Liver (tissue), 9 donors: ENCODE data around the gene SETD6. TPM values are rescaled to one million over a fixed set of nuclear protein-coding genes. Genes with fewer than 3 reads are reported as not detected.
"Not testable (repeated sequence)": the region's sequence is repeated elsewhere in the genome, so short reads cannot be mapped to it uniquely, and the experiment has no call there.

Experiments
- DNase-seq: peaks from one replicate; pipeline ENCODE4 v3.0.0-alpha.2; 2017; ENCODE audit warnings: low spot score
- H3K27ac ChIP-seq, 2 donors: one replicate each; pipeline ENCODE4 v1.7.0; 2013; ENCODE audit warnings: inconsistent platforms in 2 of 2, low read length in 2 of 2, control low read depth in 1 of 2, low read depth in 1 of 2, mild to moderate bottlenecking in 1 of 2
- H3K27me3 ChIP-seq, 4 donors: one replicate each; pipeline versions ENCODE4 v1.6.1 to v1.7.0; 2013; ENCODE audit warnings: low read length in 3 of 4, inconsistent platforms in 1 of 4, mild to moderate bottlenecking in 1 of 4, moderate library complexity in 1 of 4; ENCODE audit not compliant: control insufficient read depth in 4 of 4, insufficient read depth in 4 of 4
- H3K36me3 ChIP-seq, 4 donors: one replicate each; pipeline versions ENCODE4 v1.6.1 to v1.7.0; 2013; ENCODE audit warnings: low read length in 3 of 4, mild to moderate bottlenecking in 3 of 4, low read depth in 1 of 4, moderate library complexity in 1 of 4; ENCODE audit not compliant: control insufficient read depth in 4 of 4, insufficient read depth in 3 of 4
- H3K4me1 ChIP-seq, 4 donors: one replicate each; pipeline versions ENCODE4 v1.6.1 to v1.7.0; 2013; ENCODE audit warnings: low read length in 3 of 4, mild to moderate bottlenecking in 3 of 4, moderate library complexity in 1 of 4; ENCODE audit not compliant: control insufficient read depth in 4 of 4, insufficient read depth in 4 of 4
- H3K4me3 ChIP-seq, 3 donors: one replicate each; pipeline versions ENCODE4 v1.6.1 to v1.7.0; 2013; ENCODE audit warnings: low read length in 3 of 3, control low read depth in 1 of 3, low read depth in 1 of 3, mild to moderate bottlenecking in 1 of 3
- H3K9ac ChIP-seq, 2 donors: one replicate each; pipeline ENCODE4 v1.7.0; 2013; ENCODE audit warnings: low read length in 2 of 2, mild to moderate bottlenecking in 2 of 2, moderate library complexity in 2 of 2, control low read depth in 1 of 2, low read depth in 1 of 2
- H3K9me3 ChIP-seq, 4 donors: one replicate each; pipeline versions ENCODE4 v1.6.1 to v1.7.0; 2013; ENCODE audit warnings: low read length in 3 of 4; ENCODE audit not compliant: control insufficient read depth in 4 of 4
- FOXA1 ChIP-seq: IDR thresholded peaks from 2 replicates; pipeline ENCODE4 v1.6.1; 2016; ENCODE audit warnings: antibody characterized with exemption
- FOXA2 ChIP-seq: IDR thresholded peaks from 2 replicates; pipeline ENCODE4 v1.6.1; 2016; ENCODE audit warnings: antibody characterized with exemption
- GABPA ChIP-seq, 2 donors: IDR thresholded peaks in 1 of 2; conservative IDR thresholded peaks in 1 of 2; 2 replicates each; pipeline ENCODE4 v1.6.1; 2016; ENCODE audit warnings: antibody characterized with exemption in 2 of 2, mild to moderate bottlenecking in 1 of 2, moderate library complexity in 1 of 2
- HNF4G ChIP-seq: IDR thresholded peaks from 2 replicates; pipeline ENCODE4 v1.6.1; 2016; ENCODE audit warnings: antibody characterized with exemption
- JUND ChIP-seq, 2 donors: IDR thresholded peaks; 2 replicates each; pipeline ENCODE4 v1.6.1; 2016; ENCODE audit warnings: antibody characterized with exemption in 2 of 2
- NR2F2 ChIP-seq: IDR thresholded peaks from 2 replicates; pipeline ENCODE4 v1.6.1; 2016; ENCODE audit warnings: antibody characterized with exemption
- RXRA ChIP-seq, 2 donors: IDR thresholded peaks; 2 replicates each; pipeline ENCODE4 v1.6.1; 2017 to 2018; ENCODE audit warnings: antibody characterized with exemption in 2 of 2, mild to moderate bottlenecking in 1 of 2
- SP1 ChIP-seq: IDR thresholded peaks from 2 replicates; pipeline ENCODE4 v1.6.1; 2018; ENCODE audit warnings: antibody characterized with exemption, mild to moderate bottlenecking
- TAF1 ChIP-seq: conservative IDR thresholded peaks from 2 replicates; pipeline ENCODE4 v1.6.1; 2016; ENCODE audit warnings: antibody characterized with exemption, mild to moderate bottlenecking
- YY1 ChIP-seq: IDR thresholded peaks from 2 replicates; pipeline ENCODE4 v1.6.1; 2016; ENCODE audit warnings: antibody characterized with exemption, mild to moderate bottlenecking
- WGBS: extraction: QIAGEN DNeasy Blood & Tissue Kit; methylation state at CpG from one replicate; pipeline ENCODE4 v1.1.7; 2013; 5-methylcytosine and 5-hydroxymethylcytosine counted together
- polyA plus RNA-seq, 2 donors: library from polyadenylated mRNA; stranded (reverse) in 1 of 2; unstranded in 1 of 2; fragments of 200-250 nt in 1 of 2; fragments of >200 nt in 1 of 2; fragmentation: Nextera tagmentation in 1 of 2; extraction: Ambion mirVana in 1 of 2; gene quantifications; one replicate each; pipeline versions ENCODE4 v1.2.1 to v1.2.3, GENCODE V29; 2013 to 2015
- total RNA-seq, 2 donors: library from RNA; depleted of rRNA; stranded (reverse); fragments of >200 nt; gene quantifications; one replicate each; pipeline ENCODE4 v1.2.3, GENCODE V29; 2014
- TF ChIP-seq, protein P1 (sequence below): fragments of 150-350 bp; IDR thresholded peaks from 2 replicates; pipeline ENCODE4 v1.5.1; 2017; ENCODE audit warnings: improper control_type of control experiment, low read depth, low read length; ENCODE audit not compliant: missing input control
- TF ChIP-seq, protein P2 (sequence below): IDR thresholded peaks from 2 replicates; pipeline ENCODE4 v1.6.1; 2016; ENCODE audit warnings: antibody characterized with exemption
- TF ChIP-seq, protein P3 (sequence below): IDR thresholded peaks from 2 replicates; pipeline ENCODE4 v1.6.1; 2016; ENCODE audit warnings: antibody characterized with exemption
- TF ChIP-seq, protein P4 (sequence below): IDR thresholded peaks from 2 replicates; pipeline ENCODE4 v1.6.1; 2016; ENCODE audit warnings: antibody characterized with exemption, mild to moderate bottlenecking
- TF ChIP-seq, protein P5 (sequence below): IDR thresholded peaks from 2 replicates; pipeline ENCODE4 v1.6.1; 2016; ENCODE audit warnings: antibody characterized with exemption
- donor health status: healthy.
- donor health status: healthy.
- donor health status: healthy.
- donor health status: healthy.
- donor health status: healthy.

Gene SETD6
- total and polyA plus RNA-seq, 4 donors: 6.9 to 17.7 (median 10.2) TPM

DNA sequence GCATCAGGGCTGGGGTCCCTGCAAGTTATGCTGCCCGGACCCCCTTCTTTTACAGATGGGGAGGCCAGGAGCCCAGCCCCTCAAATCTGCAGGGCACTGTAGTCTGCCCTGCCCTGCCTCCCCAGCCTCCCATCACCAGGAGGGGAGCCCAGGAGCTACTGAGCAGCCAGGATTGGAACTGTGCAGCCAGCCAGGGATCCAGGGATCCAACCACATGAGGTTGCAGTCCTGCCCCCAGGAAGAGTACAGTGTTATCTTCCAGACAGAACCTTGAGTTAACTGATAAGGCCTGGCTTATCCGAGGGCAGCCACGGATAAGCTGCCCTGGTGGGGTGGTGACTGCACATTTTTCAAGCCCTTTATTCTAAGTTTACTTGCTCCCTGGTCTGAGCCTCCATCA, 26.8 kb upstream of the SETD6 start:
- Histone ChIP-seq H3K27me3 (no peaks in the 10 kb centered on the region), H3K4me3 (no peak overlapping the region), H3K9ac (no peak overlapping the region), H3K4me1 (peaks cover 0 to 7% (median 1%) of the 10 kb centered on the region in 4 donors), H3K27ac (no peak overlapping the region), H3K9me3 (no peaks in the 10 kb centered on the region), H3K36me3 (no peaks in the 10 kb centered on the region)
- DNase-seq: no peak
- TF ChIP-seq YY1 (no peak), JUND (IDR thresholded peaks at IDR 0.05) (no peak), GABPA (IDR thresholded peaks at IDR 0.05 in 1 of 2, conservative IDR thresholded peaks at IDR 0.05 in 1 of 2) (no peak), HNF4G (no peak), TAF1 (no peak), RXRA (IDR thresholded peaks at IDR 0.05) (no peak)
- 48% methylated on average over 3 of the region's 3 CpGs for WGBS

DNA sequence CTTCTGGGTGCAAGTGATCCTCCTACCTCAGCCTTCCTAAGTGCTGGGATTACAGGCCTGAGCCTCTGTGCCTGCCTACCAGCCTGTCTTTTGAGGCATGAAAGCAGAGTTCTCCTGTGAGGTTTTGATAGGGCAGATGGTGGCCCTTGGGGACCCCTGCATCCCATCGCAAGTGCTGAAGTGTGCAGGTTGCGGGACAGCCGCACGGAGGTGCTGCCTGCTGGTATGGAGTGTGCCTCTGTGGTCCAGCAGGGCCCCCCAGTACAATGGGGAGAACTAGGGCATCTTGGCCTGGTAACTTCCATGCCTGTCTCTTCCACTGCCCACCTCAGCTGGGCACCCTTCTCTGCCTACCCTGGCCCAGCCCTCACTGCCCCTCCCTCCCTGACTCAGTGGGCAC, 25.3 kb upstream of the SETD6 start:
- DNase-seq: no peak
- Histone ChIP-seq H3K27ac (no peak overlapping the region), H3K4me3 (no peak overlapping the region), H3K36me3 (no peaks in the 10 kb centered on the region), H3K9ac (no peak overlapping the region), H3K4me1 (peaks cover 0 to 7% (median 1%) of the 10 kb centered on the region in 4 donors), H3K9me3 (no peaks in the 10 kb centered on the region), H3K27me3 (no peaks in the 10 kb centered on the region)
- WGBS: 95% methylated on average over 4 of the region's 4 CpGs
- TF ChIP-seq FOXA1: no peak
- TF ChIP-seq JUND (IDR thresholded peaks at IDR 0.05): no peak
- TF ChIP-seq SP1: no peak
- no peak for TF ChIP-seq HNF4G
- no peak for TF ChIP-seq NR2F2
- TF ChIP-seq, protein P1, sequence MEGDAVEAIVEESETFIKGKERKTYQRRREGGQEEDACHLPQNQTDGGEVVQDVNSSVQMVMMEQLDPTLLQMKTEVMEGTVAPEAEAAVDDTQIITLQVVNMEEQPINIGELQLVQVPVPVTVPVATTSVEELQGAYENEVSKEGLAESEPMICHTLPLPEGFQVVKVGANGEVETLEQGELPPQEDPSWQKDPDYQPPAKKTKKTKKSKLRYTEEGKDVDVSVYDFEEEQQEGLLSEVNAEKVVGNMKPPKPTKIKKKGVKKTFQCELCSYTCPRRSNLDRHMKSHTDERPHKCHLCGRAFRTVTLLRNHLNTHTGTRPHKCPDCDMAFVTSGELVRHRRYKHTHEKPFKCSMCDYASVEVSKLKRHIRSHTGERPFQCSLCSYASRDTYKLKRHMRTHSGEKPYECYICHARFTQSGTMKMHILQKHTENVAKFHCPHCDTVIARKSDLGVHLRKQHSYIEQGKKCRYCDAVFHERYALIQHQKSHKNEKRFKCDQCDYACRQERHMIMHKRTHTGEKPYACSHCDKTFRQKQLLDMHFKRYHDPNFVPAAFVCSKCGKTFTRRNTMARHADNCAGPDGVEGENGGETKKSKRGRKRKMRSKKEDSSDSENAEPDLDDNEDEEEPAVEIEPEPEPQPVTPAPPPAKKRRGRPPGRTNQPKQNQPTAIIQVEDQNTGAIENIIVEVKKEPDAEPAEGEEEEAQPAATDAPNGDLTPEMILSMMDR: no peak
- TF ChIP-seq, protein P2, sequence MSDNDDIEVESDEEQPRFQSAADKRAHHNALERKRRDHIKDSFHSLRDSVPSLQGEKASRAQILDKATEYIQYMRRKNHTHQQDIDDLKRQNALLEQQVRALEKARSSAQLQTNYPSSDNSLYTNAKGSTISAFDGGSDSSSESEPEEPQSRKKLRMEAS: no peak
- TF ChIP-seq RXRA (IDR thresholded peaks at IDR 0.05): no peak
- TF ChIP-seq, protein P3, sequence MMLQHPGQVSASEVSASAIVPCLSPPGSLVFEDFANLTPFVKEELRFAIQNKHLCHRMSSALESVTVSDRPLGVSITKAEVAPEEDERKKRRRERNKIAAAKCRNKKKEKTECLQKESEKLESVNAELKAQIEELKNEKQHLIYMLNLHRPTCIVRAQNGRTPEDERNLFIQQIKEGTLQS: no peak
- TF ChIP-seq, protein P4, sequence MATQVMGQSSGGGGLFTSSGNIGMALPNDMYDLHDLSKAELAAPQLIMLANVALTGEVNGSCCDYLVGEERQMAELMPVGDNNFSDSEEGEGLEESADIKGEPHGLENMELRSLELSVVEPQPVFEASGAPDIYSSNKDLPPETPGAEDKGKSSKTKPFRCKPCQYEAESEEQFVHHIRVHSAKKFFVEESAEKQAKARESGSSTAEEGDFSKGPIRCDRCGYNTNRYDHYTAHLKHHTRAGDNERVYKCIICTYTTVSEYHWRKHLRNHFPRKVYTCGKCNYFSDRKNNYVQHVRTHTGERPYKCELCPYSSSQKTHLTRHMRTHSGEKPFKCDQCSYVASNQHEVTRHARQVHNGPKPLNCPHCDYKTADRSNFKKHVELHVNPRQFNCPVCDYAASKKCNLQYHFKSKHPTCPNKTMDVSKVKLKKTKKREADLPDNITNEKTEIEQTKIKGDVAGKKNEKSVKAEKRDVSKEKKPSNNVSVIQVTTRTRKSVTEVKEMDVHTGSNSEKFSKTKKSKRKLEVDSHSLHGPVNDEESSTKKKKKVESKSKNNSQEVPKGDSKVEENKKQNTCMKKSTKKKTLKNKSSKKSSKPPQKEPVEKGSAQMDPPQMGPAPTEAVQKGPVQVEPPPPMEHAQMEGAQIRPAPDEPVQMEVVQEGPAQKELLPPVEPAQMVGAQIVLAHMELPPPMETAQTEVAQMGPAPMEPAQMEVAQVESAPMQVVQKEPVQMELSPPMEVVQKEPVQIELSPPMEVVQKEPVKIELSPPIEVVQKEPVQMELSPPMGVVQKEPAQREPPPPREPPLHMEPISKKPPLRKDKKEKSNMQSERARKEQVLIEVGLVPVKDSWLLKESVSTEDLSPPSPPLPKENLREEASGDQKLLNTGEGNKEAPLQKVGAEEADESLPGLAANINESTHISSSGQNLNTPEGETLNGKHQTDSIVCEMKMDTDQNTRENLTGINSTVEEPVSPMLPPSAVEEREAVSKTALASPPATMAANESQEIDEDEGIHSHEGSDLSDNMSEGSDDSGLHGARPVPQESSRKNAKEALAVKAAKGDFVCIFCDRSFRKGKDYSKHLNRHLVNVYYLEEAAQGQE: no peak
- TF ChIP-seq GABPA (IDR thresholded peaks at IDR 0.05 in 1 of 2, conservative IDR thresholded peaks at IDR 0.05 in 1 of 2): no peak
- TF ChIP-seq, protein P5, sequence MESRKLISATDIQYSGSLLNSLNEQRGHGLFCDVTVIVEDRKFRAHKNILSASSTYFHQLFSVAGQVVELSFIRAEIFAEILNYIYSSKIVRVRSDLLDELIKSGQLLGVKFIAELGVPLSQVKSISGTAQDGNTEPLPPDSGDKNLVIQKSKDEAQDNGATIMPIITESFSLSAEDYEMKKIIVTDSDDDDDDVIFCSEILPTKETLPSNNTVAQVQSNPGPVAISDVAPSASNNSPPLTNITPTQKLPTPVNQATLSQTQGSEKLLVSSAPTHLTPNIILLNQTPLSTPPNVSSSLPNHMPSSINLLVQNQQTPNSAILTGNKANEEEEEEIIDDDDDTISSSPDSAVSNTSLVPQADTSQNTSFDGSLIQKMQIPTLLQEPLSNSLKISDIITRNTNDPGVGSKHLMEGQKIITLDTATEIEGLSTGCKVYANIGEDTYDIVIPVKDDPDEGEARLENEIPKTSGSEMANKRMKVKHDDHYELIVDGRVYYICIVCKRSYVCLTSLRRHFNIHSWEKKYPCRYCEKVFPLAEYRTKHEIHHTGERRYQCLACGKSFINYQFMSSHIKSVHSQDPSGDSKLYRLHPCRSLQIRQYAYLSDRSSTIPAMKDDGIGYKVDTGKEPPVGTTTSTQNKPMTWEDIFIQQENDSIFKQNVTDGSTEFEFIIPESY: no peak
- TF ChIP-seq FOXA2: no peak
- no peak for TF ChIP-seq YY1
- TF ChIP-seq TAF1: no peak

DNA sequence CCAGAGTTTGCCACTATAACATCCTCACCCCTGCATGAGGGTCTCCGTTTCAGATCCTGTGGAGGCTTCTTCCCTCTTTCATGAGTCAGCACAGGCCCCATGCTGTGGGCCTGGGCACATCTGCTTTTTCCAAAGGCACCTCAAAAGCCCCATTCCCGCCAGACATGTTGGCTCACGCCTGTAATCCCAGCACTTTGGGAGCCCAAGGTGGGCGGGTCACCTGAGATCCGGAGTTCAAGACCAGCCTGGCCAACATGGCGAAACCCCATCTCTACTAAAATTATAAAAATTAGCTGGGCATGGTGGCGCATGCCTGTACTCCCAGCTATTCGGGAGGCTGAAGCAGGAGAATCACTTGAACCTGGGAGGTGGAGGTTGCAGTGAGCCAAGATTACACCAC, 24.8 kb upstream of the SETD6 start:
- H3K27me3 ChIP-seq, H3K4me1 ChIP-seq, H3K9ac ChIP-seq, H3K4me3 ChIP-seq, H3K27ac ChIP-seq, H3K36me3 ChIP-seq, DNase-seq, H3K9me3 ChIP-seq: not testable (repeated sequence)
- WGBS: 94% methylated on average over 8 of the region's 8 CpGs
